Chondrocyte (in vitro differentiated cells): Measurements from ENCODE around the gene CDR2L. TPM values are rescaled to one million over a fixed set of nuclear protein-coding genes. Genes with fewer than 3 reads are reported as not detected.
"Not testable (repeated sequence)": the region's sequence is repeated elsewhere in the genome, so short reads cannot be mapped to it uniquely, and the experiment has no call there.

Source experiments
- DNase-seq: peaks from one replicate; pipeline ENCODE4 v3.0.0; 2021; ENCODE audit warnings: mixed read lengths, low spot score
- H3K27ac Mint-ChIP-seq: one replicate; pipeline ENCODE4 v1.8.0; 2021; ENCODE audit warnings: mild to moderate bottlenecking, moderate library complexity, mixed read lengths; ENCODE audit not compliant: unreplicated experiment
- H3K27me3 Mint-ChIP-seq: 2 replicates; pipeline ENCODE4 v1.8.0; 2021; ENCODE audit warnings: low read depth, mixed read lengths
- H3K36me3 Mint-ChIP-seq: 2 replicates; pipeline ENCODE4 v1.8.0; 2021; ENCODE audit warnings: low read depth, mixed read lengths
- H3K4me1 Mint-ChIP-seq: 2 replicates; pipeline ENCODE4 v1.8.0; 2021; ENCODE audit warnings: low read depth, mild to moderate bottlenecking, mixed read lengths
- H3K4me3 Mint-ChIP-seq: one replicate; pipeline ENCODE4 v1.8.0; 2021; ENCODE audit warnings: mild to moderate bottlenecking, moderate library complexity, mixed read lengths; ENCODE audit not compliant: unreplicated experiment
- H3K9me3 Mint-ChIP-seq: 2 replicates; pipeline ENCODE4 v1.8.0; 2021; ENCODE audit warnings: low read depth, mixed read lengths
- CTCF ChIP-seq: fragments of 200-600 bp; sonication (generic); IDR thresholded peaks from 2 replicates; pipeline ENCODE4 v1.5.0; 2021; ENCODE audit warnings: antibody characterized with exemption, mild to moderate bottlenecking, moderate library complexity
- total RNA-seq: library from RNA; stranded (reverse); gene quantifications from 3 replicates; pipeline ENCODE4 v1.2.1, GENCODE V29; 2021

The CDR2L gene
- total RNA-seq, 1 donor from 2014 or later: 51.0 TPM

- H3K9me3 Mint-ChIP-seq: no peaks in the 10 kb centered on the region
- no peak for TF ChIP-seq CTCF
- H3K4me3 Mint-ChIP-seq: peak overlapping the region; percentile 31
- H3K27ac Mint-ChIP-seq: peak overlapping the region; percentile 54
- peaks cover 34% of the 10 kb centered on the region for H3K4me1 Mint-ChIP-seq
- DNase-seq: no peak
- H3K36me3 Mint-ChIP-seq: peaks cover 4% of the 10 kb centered on the region
- no peaks in the 10 kb centered on the region for H3K27me3 Mint-ChIP-seq
These were observed 57.3 kb downstream of the CDR2L start for GRCh38 chr17:75044716-75045115.

DNA sequence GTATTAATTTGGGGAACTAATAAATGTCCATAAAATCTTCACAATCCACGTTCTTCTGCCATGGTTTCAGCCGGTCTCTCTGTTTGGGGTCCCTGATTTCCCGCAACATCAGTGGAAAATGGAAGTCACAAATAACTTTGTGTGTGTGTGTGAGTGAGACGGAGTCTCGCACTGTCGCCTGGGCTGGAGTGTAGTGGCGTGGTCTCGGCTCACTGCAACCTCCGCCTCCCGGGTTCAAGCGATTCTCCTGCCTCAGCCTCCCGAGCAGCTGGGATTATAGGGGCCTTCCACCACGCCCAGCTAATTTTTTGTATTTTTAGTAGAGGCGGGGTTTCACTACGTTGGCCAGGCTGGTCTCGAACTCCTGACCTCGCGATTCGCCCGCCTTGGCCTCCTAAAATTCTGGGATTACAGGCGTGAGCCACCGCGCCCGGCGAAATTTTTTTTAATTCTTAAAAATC, 58.5 kb downstream of the CDR2L start:
- Mint-ChIP-seq H3K4me1 (peaks cover 34% of the 10 kb centered on the region), H3K4me3 (peak overlapping the region; percentile 95), H3K27ac (peak overlapping the region; percentile 97)
- not testable (repeated sequence) for H3K9me3 Mint-ChIP-seq, H3K27me3 Mint-ChIP-seq, H3K36me3 Mint-ChIP-seq, DNase-seq

DNA sequence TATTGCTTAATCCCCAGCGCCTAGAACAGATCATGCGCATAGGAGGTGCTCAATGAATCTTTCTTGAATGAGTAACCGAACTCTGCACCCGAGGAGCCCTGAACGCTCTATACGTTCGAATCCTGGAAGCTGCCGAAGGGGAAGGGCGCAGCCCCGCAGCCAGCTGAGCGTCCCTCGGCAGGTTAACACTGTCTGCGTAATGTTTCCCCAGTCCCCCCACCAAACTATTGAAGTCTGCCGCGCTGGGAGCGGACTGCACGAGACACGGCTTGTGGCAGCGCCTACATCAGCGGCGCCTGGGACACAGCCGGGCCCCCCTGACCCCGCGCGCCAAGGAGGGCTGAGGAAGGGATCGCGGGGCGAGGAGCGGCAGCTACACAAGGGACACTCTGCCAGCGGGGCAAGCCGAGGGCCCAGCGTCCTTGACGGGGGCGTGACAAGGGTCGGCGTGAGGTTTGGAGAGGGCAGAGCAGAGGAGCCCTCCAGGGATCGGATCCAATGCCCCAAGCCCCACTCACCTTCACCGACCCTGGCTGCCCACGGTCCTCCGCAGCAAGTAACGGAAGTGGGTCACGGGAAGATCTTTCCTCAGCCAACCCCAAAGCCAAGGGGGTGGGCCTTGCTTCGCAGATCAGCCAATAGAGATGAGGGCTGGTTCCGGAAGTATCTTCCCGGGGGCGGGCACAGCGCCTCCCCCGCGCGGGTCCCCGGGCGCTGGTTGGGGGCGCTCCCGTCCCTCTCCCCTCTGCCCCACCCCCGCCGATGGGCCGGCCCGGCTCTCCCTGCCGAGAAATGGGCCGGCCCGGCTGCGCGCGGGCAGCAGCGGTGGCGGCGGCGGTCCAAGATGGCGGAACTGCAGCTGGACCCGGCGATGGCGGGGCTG, 59.2 kb downstream of the CDR2L start, which contains the start of the genes ATP5PD and KCTD2:
Gene ATP5PD (minus strand): TSS at position 563 of the 883 bp plus-strand sequence. CDS start 4,319 bp downstream, outside the sequence.
Gene KCTD2 (plus strand): TSS at position 819 of the 883 bp plus-strand sequence. CDS start 26 bp downstream, at position 845.
- H3K4me1 Mint-ChIP-seq: peaks cover 34% of the 10 kb centered on the region
- H3K27me3 Mint-ChIP-seq: no peaks in the 10 kb centered on the region
- TF ChIP-seq CTCF: peak; percentile 33
- H3K4me3 Mint-ChIP-seq: peak within 1 kb of the TSS; percentile 96
- H3K9me3 Mint-ChIP-seq: no peaks in the 10 kb centered on the region
- H3K27ac Mint-ChIP-seq: peak within 1 kb of the TSS; percentile 97
- peaks cover 2% of the 10 kb centered on the region for H3K36me3 Mint-ChIP-seq
- peak; percentile 96 for DNase-seq

DNA sequence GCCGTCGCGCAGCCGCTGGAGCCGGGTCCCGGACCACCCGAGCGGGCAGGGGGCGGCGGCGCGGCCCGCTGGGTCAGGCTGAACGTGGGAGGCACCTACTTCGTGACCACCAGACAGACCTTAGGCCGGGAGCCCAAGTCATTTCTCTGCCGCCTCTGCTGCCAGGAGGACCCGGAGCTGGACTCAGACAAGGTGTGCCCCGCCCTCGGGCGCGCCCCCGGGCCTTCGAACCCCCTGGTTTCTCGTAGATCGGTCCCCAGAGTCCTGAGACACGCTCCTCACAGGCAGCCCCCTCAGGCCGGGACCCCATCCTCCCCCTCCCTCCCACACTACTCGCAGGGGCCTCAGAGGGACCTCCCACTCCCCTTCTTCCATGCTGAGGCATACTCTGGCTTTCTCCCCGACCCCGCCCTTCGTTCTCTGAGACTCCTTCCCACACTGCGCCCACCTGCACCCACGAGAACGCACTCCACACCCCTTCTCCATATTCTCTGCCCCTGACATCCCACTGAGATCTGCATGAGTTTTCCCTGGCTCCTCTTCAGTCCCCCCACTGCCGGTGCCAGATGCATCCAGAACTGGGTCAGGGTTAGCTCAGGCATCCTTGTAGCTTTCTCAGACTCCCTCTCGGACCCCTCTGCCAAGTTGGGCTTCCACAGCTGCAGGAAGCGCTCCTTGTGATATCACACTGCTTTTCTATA, 60.1 kb downstream of the CDR2L start:
- TF ChIP-seq CTCF: no peak
- no peaks in the 10 kb centered on the region for H3K27me3 Mint-ChIP-seq
- DNase-seq: no peak
- H3K4me1 Mint-ChIP-seq: peaks cover 34% of the 10 kb centered on the region
- peak overlapping the region; percentile 87 for H3K27ac Mint-ChIP-seq
- peaks cover 4% of the 10 kb centered on the region for H3K36me3 Mint-ChIP-seq
- no peaks in the 10 kb centered on the region for H3K9me3 Mint-ChIP-seq
- H3K4me3 Mint-ChIP-seq: peak overlapping the region; percentile 96

GRCh38 chr17:75048249-75048878, 60.9 kb downstream of the CDR2L start:
- H3K27ac Mint-ChIP-seq: peak overlapping the region; percentile 87
- H3K27me3 Mint-ChIP-seq: no peaks in the 10 kb centered on the region
- H3K4me1 Mint-ChIP-seq: peaks cover 34% of the 10 kb centered on the region
- H3K36me3 Mint-ChIP-seq: peaks cover 8% of the 10 kb centered on the region
- no peaks in the 10 kb centered on the region for H3K9me3 Mint-ChIP-seq
- DNase-seq: no peak
- peak overlapping the region; percentile 96 for H3K4me3 Mint-ChIP-seq
- no peak for TF ChIP-seq CTCF
